OCI-LY7 (cell line): ENCODE data around the gene TUSC2.

Source experiments
- EZH2phosphoT487 ChIP-seq: fragments of 200-600 bp; sonication (generic); IDR thresholded peaks from 2 replicates; pipeline ENCODE4 v1.6.1; 2018; ENCODE audit warnings: low read depth, borderline replicate concordance, mild to moderate bottlenecking, mixed run types, antibody characterized with exemption, low read length, moderate library complexity, mixed read lengths
- TF ChIP-seq, protein P1 (sequence below): fragments of 200-600 bp; sonication (generic); conservative IDR thresholded peaks from 2 replicates; pipeline ENCODE4 v1.5.1; 2014; ENCODE audit warnings: mild to moderate bottlenecking, antibody characterized with exemption, low read length, moderate library complexity, mixed read lengths

DNA sequence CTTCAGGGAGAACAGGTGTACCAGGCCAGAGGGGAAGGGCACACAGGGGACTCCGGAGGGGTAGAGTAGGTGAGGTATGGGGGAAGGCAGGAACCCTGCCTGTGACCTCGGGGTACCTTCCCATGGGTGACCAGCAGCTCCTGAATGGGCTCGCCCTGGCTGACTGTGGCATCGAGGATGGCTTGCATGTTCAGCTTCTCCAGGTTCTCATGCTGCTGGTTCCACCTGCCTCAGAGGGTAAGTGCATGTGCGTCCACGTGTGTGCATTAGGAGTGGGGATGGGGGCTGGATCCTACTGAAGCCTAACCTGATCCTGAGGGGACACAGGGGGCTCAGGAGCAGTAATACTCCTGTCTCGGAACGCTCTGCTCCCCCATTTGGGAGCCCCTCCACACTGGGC lies 17.0 kb upstream of the TUSC2 start:
- TF ChIP-seq, protein P1, sequence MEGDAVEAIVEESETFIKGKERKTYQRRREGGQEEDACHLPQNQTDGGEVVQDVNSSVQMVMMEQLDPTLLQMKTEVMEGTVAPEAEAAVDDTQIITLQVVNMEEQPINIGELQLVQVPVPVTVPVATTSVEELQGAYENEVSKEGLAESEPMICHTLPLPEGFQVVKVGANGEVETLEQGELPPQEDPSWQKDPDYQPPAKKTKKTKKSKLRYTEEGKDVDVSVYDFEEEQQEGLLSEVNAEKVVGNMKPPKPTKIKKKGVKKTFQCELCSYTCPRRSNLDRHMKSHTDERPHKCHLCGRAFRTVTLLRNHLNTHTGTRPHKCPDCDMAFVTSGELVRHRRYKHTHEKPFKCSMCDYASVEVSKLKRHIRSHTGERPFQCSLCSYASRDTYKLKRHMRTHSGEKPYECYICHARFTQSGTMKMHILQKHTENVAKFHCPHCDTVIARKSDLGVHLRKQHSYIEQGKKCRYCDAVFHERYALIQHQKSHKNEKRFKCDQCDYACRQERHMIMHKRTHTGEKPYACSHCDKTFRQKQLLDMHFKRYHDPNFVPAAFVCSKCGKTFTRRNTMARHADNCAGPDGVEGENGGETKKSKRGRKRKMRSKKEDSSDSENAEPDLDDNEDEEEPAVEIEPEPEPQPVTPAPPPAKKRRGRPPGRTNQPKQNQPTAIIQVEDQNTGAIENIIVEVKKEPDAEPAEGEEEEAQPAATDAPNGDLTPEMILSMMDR: no peak
- TF ChIP-seq EZH2phosphoT487: no peak
